Lung (tissue), 12 donors: ENCODE data around the gene PCDHA6. TPM values are rescaled to one million over a fixed set of nuclear protein-coding genes. Genes with fewer than 3 reads are reported as not detected.
"Not testable (repeated sequence)": the region's sequence is repeated elsewhere in the genome, so short reads cannot be mapped to it uniquely, and the experiment has no call there.

Experiments
- ATAC-seq: fragments of 200-7000 bp; cut with Tn5 transposase; one replicate; pipeline ENCODE4 v1.9.1; 2020; ENCODE audit warnings: moderate number of reproducible peaks; ENCODE audit not compliant: insufficient read depth, low FRiP score
- DNase-seq, 3 donors: peaks; one replicate each; pipeline ENCODE4 v3.0.0-alpha.2; 2013 to 2017
- H3K27ac ChIP-seq, 2 donors: one replicate each; pipeline ENCODE4 v1.5.1; 2013; ENCODE audit warnings: mild to moderate bottlenecking in 2 of 2, moderate library complexity in 2 of 2, control low read depth in 1 of 2, inconsistent platforms in 1 of 2, low read depth in 1 of 2, low read length in 1 of 2
- H3K27me3 ChIP-seq, 3 donors: one replicate each; pipeline ENCODE4 v1.5.1; 2013; ENCODE audit warnings: low read length in 2 of 3; ENCODE audit not compliant: control insufficient read depth in 3 of 3, insufficient read depth in 3 of 3
- H3K36me3 ChIP-seq, 4 donors: one replicate each; pipeline ENCODE4 v1.5.1; 2013; ENCODE audit warnings: low read length in 4 of 4, mild to moderate bottlenecking in 1 of 4, moderate library complexity in 1 of 4; ENCODE audit not compliant: control insufficient read depth in 4 of 4, insufficient read depth in 4 of 4
- H3K4me1 ChIP-seq, 5 donors: one replicate each; pipeline ENCODE4 v1.5.1; 2013; ENCODE audit warnings: low read length in 5 of 5, mild to moderate bottlenecking in 2 of 5, moderate library complexity in 1 of 5; ENCODE audit not compliant: control insufficient read depth in 5 of 5, insufficient read depth in 5 of 5
- H3K4me3 ChIP-seq: one replicate; pipeline ENCODE4 v1.5.1; 2013; ENCODE audit warnings: mild to moderate bottlenecking, control low read depth, moderate library complexity
- H3K9ac ChIP-seq, 2 donors: one replicate each; pipeline ENCODE4 v1.5.1; 2013; ENCODE audit warnings: low read length in 2 of 2, control low read depth in 1 of 2; ENCODE audit not compliant: insufficient read depth in 1 of 2
- H3K9me3 ChIP-seq, 4 donors: one replicate each; pipeline ENCODE4 v1.5.1; 2013; ENCODE audit warnings: low read length in 3 of 4, mild to moderate bottlenecking in 1 of 4, moderate library complexity in 1 of 4; ENCODE audit not compliant: control insufficient read depth in 4 of 4, insufficient read depth in 3 of 4
- CTCF ChIP-seq: IDR thresholded peaks from 2 replicates; pipeline ENCODE4 v1.5.1; 2012; ENCODE audit warnings: mild to moderate bottlenecking; ENCODE audit errors: control extremely low read depth, extremely low read depth
- WGBS, 2 donors: extraction: QIAGEN DNeasy Blood & Tissue Kit; methylation state at CpG; one replicate each; pipeline ENCODE4 v1.1.7; 2013; 5-methylcytosine and 5-hydroxymethylcytosine counted together
- polyA plus RNA-seq, 2 donors: library from polyadenylated mRNA; stranded (reverse); fragments of 200-250 nt; gene quantifications; one replicate each; pipeline ENCODE4 v1.2.1, GENCODE V29; 2013
- total RNA-seq, 2 donors: library from RNA; depleted of rRNA in 1 of 2; stranded (reverse); fragments of >200 nt in 1 of 2; gene quantifications; one replicate each; pipeline ENCODE4 v1.2.1, GENCODE V29; 2014 to 2021
- donor health status: control.
- donor health status: control.
- donor health status: Bipolar disorder and iron deficiency.
- donor health status: healthy.
- donor health status: DM: yes; HTN: yes; CAD: no.

Gene PCDHA6
- total and polyA plus RNA-seq, 4 donors, result 0.11 to 0.92 (median 0.35) TPM

- not testable (repeated sequence) for H3K9ac ChIP-seq, H3K4me3 ChIP-seq, DNase-seq, H3K27me3 ChIP-seq, ATAC-seq, H3K27ac ChIP-seq, H3K4me1 ChIP-seq, H3K36me3 ChIP-seq, H3K9me3 ChIP-seq
- 49% methylated on average over 59 of the region's 101 CpGs; no CpG with 5 or more reads in 1 of the 2 donors for WGBS, 2 donors
Observed at GRCh38 chr5:140849831-140850634, 22.3 kb downstream of the PCDHA6 start.

GRCh38 chr5:140855772-140856674, 28.3 kb downstream of the PCDHA6 start, which contains the start of gene PCDHA10:
Gene PCDHA10 (plus strand): TSS chr5:140855897. CDS start chr5:140856049, 152 bp downstream.
- no peak within 1 kb of the TSS for H3K27ac ChIP-seq
- peak in 2 of 3 donors; percentile 20 to 24 for DNase-seq

GRCh38 chr5:140857177-140857986, 29.6 kb downstream of the PCDHA6 start:
- peaks cover 0 to 9% (median 4%) of the 10 kb centered on the region in 4 donors for H3K9me3 ChIP-seq
- DNase-seq, result no peak
- no peak for TF ChIP-seq CTCF
- H3K27ac ChIP-seq, result no peak overlapping the region
- no peaks in the 10 kb centered on the region for H3K4me1 ChIP-seq
- no peak overlapping the region for H3K9ac ChIP-seq
- H3K27me3 ChIP-seq, result no peaks in the 10 kb centered on the region
- ATAC-seq, result no peak
- H3K36me3 ChIP-seq, result no peaks in the 10 kb centered on the region
- no peak overlapping the region for H3K4me3 ChIP-seq
- WGBS, 2 donors, result 58% methylated on average over 68 of the region's 94 CpGs; no CpG with 5 or more reads in 1 of the 2 donors

More at GRCh38 chr5:140855772-140856674, 28.3 kb downstream of the PCDHA6 start, which contains the start of gene PCDHA10:
- WGBS, 2 donors, result 27% methylated on average over 37 of the region's 44 CpGs; no CpG with 5 or more reads in 1 of the 2 donors
- Histone ChIP-seq H3K27me3 (no peaks in the 10 kb centered on the region), H3K9me3 (peaks cover 0 to 6% (median 0%) of the 10 kb centered on the region in 4 donors), H3K4me3 (no peak within 1 kb of the TSS), H3K9ac (no peak within 1 kb of the TSS), H3K36me3 (no peaks in the 10 kb centered on the region), H3K4me1 (no peaks in the 10 kb centered on the region)
- TF ChIP-seq CTCF, result no peak
- ATAC-seq, result no peak
